ENCODE measurements around the gene CHAF1A. TPM values are rescaled to one million over a fixed set of nuclear protein-coding genes. Genes with fewer than 3 reads are reported as not detected.
A peak's percentile ranks its signal among the peaks of the same experiment; 100 is the strongest.

Gene CHAF1A
- total RNA-seq, 1 experiment from 2014 or later: 161 TPM

- TF ChIP-seq ZNF396 (CRISPR knock-in tag; IDR thresholded peaks at IDR 0.05; ENCODE audit: borderline replicate concordance) (no peak), ZNF138 (CRISPR knock-in tag; conservative IDR thresholded peaks at IDR 0.05) (no peak), ERG (CRISPR knock-in tag; IDR thresholded peaks at IDR 0.05) (no peak), PREB (CRISPR knock-in tag; IDR thresholded peaks at IDR 0.05; ENCODE audit: borderline replicate concordance) (no peak), CTCF (IDR thresholded peaks at IDR 0.05) (peak; percentile 92), TCF7 (CRISPR knock-in tag; IDR thresholded peaks at IDR 0.05; ENCODE audit: low read depth) (no peak), CREB1 (CRISPR knock-in tag; IDR thresholded peaks at IDR 0.05) (no peak), AR (CRISPR knock-in tag; IDR thresholded peaks at IDR 0.05) (no peak), GRHL2 (CRISPR knock-in tag; IDR thresholded peaks at IDR 0.05; ENCODE audit: insufficient replicate concordance, severe bottlenecking) (no peak), CDX4 (CRISPR knock-in tag; IDR thresholded peaks at IDR 0.05; ENCODE audit: borderline replicate concordance) (no peak), FOXJ3 (CRISPR knock-in tag; IDR thresholded peaks at IDR 0.05; ENCODE audit: borderline replicate concordance) (no peak), SMAD4 (CRISPR knock-in tag; IDR thresholded peaks at IDR 0.05) (no peak), NFYB (CRISPR knock-in tag; conservative IDR thresholded peaks at IDR 0.05; ENCODE audit: low read depth) (no peak), MXD4 (CRISPR knock-in tag; IDR thresholded peaks at IDR 0.05; ENCODE audit: borderline replicate concordance) (no peak), ZBTB43 (CRISPR knock-in tag; IDR thresholded peaks at IDR 0.05) (no peak), ZNF532 (CRISPR knock-in tag; IDR thresholded peaks at IDR 0.05; ENCODE audit: borderline replicate concordance) (no peak)
Measured at GRCh38 chr19:4400135-4400936, 2.1 kb upstream of the CHAF1A start, which contains the start of gene SH3GL1 (continued).
